B cell (primary cell): ENCODE data around the gene ADAMTSL5.

Experiments
- CTCF ChIP-seq: fragments of 200-600 bp; IDR thresholded peaks from one replicate; pipeline ENCODE4 v1.8.0; 2022; ENCODE audit warnings: antibody characterized with exemption, mild to moderate bottlenecking
- EZH2 ChIP-seq: IDR thresholded peaks from 2 replicates; pipeline ENCODE4 v1.6.1; 2012; ENCODE audit warnings: borderline replicate concordance, low read depth, mild to moderate bottlenecking, moderate library complexity, low read length; ENCODE audit not compliant: insufficient read depth, poor library complexity, severe bottlenecking

GRCh38 chr19:1457031-1457739, 55.6 kb downstream of the ADAMTSL5 start:
- TF ChIP-seq CTCF: no peak
- no peak for TF ChIP-seq EZH2
